ENCODE data around the gene PDE1A.

DNA sequence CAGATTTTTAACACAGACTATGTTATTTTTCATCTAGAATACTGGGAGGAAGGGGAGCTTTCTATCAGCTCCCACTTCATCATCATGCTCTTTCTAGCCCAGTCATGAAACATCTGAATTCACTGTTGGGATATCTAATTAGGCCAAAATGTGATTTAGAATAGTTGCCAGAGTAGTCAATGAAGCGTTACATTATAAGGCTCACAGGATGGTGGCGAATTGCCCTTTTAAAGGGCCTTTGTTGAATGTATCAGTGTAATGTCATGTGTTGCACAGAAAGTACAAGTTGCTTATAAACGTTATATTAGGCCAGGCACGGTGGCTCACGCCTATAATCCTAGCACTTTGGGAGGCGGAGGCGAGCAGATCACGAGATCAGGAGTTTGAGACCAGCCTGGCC is 45.6 kb downstream of the PDE1A start:
- no peak for TF ChIP-seq POLR2AphosphoS5 (IDR thresholded peaks at IDR 0.05)
- TF ChIP-seq, protein P1, sequence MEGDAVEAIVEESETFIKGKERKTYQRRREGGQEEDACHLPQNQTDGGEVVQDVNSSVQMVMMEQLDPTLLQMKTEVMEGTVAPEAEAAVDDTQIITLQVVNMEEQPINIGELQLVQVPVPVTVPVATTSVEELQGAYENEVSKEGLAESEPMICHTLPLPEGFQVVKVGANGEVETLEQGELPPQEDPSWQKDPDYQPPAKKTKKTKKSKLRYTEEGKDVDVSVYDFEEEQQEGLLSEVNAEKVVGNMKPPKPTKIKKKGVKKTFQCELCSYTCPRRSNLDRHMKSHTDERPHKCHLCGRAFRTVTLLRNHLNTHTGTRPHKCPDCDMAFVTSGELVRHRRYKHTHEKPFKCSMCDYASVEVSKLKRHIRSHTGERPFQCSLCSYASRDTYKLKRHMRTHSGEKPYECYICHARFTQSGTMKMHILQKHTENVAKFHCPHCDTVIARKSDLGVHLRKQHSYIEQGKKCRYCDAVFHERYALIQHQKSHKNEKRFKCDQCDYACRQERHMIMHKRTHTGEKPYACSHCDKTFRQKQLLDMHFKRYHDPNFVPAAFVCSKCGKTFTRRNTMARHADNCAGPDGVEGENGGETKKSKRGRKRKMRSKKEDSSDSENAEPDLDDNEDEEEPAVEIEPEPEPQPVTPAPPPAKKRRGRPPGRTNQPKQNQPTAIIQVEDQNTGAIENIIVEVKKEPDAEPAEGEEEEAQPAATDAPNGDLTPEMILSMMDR (IDR thresholded peaks at IDR 0.05) = no peak
- no peak for TF ChIP-seq POLR2A (IDR thresholded peaks at IDR 0.05)

All from breast epithelium (tissue), 3 donors.